NCI-H1105 treated with DMSO at 0.1 percent for 48 hours (cell line): ENCODE results near the gene PTPRE.

ENCODE experiments used
- DNase-seq: peaks from one replicate; lab custom pipeline; 2025; lab: John Stamatoyannopoulos, UW

The PTPRE gene

GRCh38 chr10:127883516-127883915 lies 23.4 kb upstream of the PTPRE start:
- no peak for DNase-seq

- DNase-seq: no peak
Measured at GRCh38 chr10:127884501-127884900, 22.4 kb upstream of the PTPRE start.

GRCh38 chr10:127886371-127887051 lies 20.4 kb upstream of the PTPRE start:
- no peak for DNase-seq

DNA sequence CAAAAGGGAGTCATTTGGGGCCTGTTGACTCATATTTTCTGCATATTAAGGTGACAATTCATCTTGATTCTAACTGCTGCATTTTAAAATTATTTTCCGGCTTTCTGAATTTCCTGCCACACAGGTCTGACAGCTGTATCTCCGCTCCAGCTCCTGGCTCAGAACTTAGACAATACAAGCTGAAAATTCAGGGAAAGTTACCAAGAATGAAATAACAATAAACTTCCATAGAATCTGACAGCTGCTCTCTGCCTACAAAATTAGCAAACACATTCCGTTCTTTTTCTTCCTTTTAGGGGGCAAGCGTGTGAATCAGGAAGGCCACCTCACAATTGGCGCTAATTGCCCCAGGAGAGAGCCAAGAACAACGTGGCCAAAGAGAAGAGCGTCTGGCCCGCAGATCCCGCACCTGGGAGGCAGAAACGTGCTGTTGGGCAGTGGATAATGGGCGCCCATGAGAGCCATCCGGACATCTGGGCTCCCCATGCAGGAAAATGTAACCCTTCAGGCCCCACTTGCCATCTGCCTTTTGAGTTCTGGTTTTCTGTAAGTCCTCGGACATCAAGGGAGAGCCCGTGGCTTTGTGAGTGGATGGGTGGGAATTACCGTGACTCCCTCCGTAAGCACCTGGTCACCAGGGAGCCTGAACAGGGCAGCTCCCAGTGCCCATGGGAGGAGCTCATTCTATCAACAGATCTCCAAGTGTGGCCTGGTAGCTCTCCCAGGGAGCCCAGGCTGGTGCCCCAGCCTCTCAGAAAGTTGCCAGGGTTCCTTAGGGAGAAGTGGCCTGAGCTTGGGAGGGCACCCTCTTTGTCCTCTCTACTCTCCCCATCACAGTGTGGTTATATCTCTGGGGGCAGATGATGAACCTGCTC lies 19.1 kb upstream of the PTPRE start:
- DNase-seq: no peak

- no peak for DNase-seq
Measured at GRCh38 chr10:127888521-127889312, 18.2 kb upstream of the PTPRE start.

GRCh38 chr10:127889605-127890195 lies 17.2 kb upstream of the PTPRE start:
- no peak for DNase-seq

- no peak for DNase-seq
Measured at GRCh38 chr10:127890216-127890615, 16.7 kb upstream of the PTPRE start.

DNA sequence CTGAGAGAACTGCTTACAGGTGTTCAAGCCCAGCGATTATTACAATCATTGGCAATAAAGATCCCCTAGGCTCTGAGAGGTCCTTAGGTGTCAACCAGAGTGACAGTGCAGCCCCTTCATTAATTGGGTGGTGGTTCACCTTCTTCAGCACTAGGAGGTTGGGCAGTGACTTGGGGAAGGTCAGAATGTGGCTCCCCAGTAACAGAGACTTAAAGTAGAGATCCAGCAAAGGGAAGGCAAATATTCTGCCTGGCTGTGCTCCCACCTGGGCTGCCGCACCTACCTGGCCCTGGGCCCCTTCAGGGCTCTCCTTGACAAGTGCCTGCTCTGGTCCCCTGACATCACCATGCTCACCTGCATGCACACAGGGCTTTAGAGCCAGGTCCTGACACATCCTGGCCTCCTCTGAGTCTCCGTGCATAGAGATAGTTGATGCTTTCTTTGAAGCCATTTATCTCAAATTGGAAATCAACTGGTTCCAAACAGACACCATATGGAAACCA lies 16.0 kb upstream of the PTPRE start:
- no peak for DNase-seq

DNA sequence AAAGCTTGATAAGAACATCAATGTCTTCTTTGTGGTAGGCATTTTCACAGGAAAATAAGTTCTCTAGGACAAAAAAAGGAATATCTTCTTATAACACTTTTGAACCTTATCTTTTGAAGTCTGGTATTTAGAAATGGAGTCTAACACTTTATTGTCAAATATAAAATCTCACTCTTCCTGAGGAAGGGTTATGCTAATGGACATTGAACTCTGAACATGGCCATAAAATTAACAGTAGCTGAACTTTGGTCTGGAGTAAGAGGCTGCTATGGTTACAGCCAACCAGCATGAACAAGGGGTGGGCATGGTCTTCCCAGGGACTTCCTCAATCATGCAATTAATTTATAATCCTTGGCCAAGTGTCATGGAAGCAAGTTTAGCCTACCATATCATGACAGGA lies 14.2 kb upstream of the PTPRE start, which contains the start of gene CLRN3:
TSS of gene CLRN3 (minus strand) at position 199 of the 400 bp plus-strand sequence. CDS start at position 42, 157 bp downstream.
- no peak for DNase-seq

- no peak for DNase-seq
Measured at GRCh38 chr10:127894146-127894545, 12.8 kb upstream of the PTPRE start.

DNA sequence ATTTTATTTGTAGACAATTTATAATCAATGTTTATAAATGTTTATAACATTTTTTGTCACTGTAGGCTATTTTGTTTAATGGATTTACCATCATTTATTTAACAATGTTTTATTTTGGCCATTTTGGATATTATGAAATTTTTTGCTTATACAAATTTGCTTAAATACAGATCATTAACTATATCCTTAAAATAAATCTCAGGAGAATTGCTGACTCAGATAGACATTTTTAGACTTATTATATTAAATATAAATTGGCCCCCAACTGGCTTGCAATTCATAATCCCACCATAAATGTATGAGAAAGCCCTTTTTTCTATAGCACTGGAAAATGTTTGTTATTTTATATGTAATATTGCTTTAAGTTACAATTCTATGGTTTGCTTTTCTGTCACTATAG lies 10.3 kb upstream of the PTPRE start:
- DNase-seq: no peak

DNA sequence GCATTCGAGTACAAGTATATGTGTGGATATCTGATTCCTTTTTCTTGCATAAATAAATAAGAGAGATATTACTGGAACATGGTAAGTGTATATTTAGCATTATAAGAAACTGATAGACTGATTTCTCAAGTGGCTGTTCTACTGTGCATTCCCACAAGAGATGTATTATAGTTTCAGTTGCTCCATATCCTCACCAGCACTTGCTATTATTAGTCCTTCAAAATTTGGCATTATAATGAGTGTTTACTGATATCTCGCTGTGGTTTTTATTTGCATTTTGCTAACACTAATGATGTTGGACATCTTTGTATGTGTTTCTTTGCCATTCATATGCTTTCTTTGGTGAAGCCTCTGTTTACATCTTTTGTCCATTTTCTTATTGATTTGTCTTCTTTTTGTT lies 9.7 kb upstream of the PTPRE start:
- DNase-seq: no peak

DNA sequence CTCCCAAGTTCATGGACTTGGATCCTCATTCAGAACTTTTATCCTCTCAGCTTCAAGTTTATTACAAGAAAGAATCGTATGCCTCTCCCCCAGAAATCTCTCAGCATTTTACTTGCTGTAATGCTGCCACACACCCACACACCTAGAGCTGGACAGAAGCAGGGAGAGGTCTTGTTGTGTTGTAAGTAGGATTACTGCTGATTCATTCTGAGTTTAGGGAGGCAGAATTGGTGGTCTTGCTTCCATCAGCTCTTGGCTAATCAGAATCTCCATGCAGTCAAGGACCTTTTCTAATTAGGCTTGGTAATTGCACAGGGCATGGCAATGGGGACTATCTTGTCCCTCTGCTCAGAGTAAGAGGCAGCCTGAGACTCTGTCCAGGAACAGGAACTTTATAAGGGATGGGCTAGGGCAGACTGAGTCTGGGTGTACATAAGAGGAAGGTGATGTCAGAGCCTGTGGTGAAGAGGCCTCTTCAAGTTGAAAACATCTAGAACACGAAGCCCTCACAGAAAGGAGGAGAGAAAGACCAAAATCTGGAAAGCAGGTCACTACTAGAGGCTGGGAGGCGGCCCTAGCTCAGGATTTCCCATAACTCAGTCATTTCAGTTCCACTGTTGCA lies 7.0 kb upstream of the PTPRE start:
- DNase-seq: no peak

- DNase-seq: no peak
Measured at GRCh38 chr10:127903789-127904188, 3.1 kb upstream of the PTPRE start.

GRCh38 chr10:127904311-127905000 lies 2.4 kb upstream of the PTPRE start:
- DNase-seq: no peak

DNA sequence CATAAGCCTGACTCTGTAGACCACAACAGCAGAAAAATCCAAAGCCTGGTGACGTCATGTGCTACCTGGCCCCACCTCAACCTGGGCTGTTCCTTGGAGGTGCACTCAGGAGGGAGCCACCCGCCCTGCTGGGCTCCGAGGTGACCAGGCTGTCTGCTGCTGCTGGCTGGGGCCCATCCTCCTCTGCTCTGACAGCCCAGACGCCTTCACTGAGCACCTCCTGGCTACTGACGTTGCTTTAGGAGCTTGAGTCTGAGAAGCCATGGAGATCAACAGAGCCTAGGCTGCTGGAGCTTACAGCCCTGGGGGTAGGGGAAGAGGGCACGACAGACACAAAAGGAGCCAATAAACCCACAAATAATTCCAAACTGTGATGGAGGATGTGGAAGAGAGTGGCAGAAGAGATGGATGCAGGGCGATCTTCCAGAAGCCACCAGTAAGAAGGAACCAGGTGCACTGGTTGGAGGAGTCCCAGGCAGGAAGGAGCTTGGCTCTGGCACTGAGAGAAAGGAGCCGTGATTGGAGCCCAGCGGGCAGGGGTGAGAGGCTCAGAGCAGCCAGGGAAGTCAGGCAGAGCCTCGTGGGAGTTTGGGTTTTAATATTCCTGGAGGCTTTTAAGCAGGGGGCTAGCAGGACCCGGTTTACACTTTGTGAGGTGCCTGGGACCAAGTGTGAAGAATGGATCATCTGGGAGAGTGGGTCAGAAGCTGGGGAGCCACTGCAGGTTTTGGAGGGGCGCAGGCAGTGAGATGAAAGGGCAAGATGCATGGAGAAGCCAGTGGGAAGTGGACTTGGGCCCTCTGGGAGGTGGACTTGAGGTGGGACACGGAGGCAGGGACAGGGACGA lies 1.7 kb upstream of the PTPRE start:
- DNase-seq: no peak

DNA sequence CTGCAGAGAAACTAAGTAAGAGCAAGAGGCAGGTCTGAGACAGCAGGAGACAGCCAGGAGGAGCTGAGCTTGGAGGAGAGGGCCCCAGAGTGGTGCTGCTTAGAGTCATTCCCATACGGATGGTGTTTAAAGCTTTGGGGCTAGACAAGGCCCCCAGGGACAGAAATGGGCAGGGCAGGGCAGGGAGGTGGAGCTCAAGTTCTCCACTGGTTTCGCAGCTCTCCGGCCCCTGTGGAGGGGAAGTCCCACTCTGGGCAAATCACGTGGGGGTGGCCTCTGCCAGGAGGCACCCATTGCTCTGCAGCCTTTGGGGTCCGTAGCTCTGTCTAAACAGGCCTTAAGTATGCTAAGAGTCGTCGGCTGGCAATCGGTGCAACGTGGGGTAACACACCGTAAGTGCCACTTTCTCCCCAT lies 1.0 kb upstream of the PTPRE start:
- DNase-seq: no peak

DNA sequence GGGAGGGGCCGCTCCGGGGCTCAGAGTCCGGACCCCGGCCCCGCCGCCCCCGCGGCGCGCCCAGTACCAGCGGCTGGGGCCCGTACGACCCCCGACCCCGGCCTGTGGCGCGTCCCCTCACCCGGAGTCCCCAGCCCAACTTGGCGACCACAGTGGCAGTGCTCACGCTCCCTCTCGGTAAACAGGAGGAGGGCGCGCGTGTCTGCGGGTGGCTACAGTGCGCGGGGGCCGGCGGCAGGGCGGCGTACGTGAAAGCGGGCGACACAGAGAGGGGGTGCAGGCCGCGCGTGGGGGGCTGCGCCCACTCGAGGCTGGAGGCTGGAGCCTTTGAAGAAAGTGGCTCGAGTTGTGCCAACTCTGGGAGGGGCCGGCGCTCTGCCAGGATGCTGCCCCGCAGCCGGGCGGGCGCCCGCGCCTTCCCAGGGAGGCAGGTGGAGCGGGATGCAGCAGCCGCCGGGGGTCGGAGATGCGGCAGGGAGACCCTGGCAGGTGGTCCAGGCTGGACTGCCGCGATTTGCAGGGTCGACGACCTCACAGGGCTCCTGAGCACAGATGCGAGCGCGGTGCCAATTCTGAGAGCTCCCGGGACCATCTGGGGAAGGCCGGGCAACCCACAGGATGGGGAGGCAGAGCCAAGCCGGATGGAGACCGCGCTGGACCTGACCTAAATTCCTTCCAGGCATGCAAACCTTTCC lies 655 bp downstream of the PTPRE start:
- no peak for DNase-seq
